Measurements from ENCODE around the gene EPHB2. TPM values are rescaled to one million over a fixed set of nuclear protein-coding genes. Genes with fewer than 3 reads are reported as not detected.

The EPHB2 gene
- total and polyA plus RNA-seq, 2 of the 13 experiments (the other 11 are each of a cell fraction or from before 2014, with no cell fraction given), result 0.03 to 0.11 TPM

GRCh38 chr1:22876359-22877111 is 165.9 kb downstream of the EPHB2 start:
- FAIRE-seq, result no peak

More at GRCh38 chr1:22876359-22877111, 165.9 kb downstream of the EPHB2 start:
- Histone ChIP-seq H3K36me3 (replicated peaks in 1 of 2; ENCODE audit: control insufficient read depth in 1 of 2, insufficient read depth in 2 of 2, low read length in 2 of 2) (no peaks in the 10 kb centered on the region), H3K4me1 (ENCODE audit: insufficient read depth, low read length) (0 out of 2 replicates have a peak, but pooled peaks cover 7% of the 10 kb centered on the region), H3K9ac (ENCODE audit: insufficient read depth, low read depth, low read length) (no peak overlapping the region), H3K79me2 (ENCODE audit: insufficient read depth, low read length) (no peaks in the 10 kb centered on the region), H3K4me3 (replicated peaks in 1 of 3; ENCODE audit: insufficient read depth in 1 of 3, low read depth in 2 of 3, low read length in 3 of 3) (no peak overlapping the region), H3K9me3 (ENCODE audit: low read length) (no peaks in the 10 kb centered on the region), H4K20me1 (ENCODE audit: insufficient read depth, low read length) (no peaks in the 10 kb centered on the region), H3K4me2 (ENCODE audit: low read depth, low read length) (no peak overlapping the region), H3K27ac (ENCODE audit: extremely low read length, insufficient read depth, low read length) (no peak overlapping the region), H2AFZ (ENCODE audit: low read length) (no peak overlapping the region), H3K27me3 (ENCODE audit: control insufficient read depth in 1 of 2, insufficient read depth in 2 of 2, low read length in 2 of 2) (peaks cover 7 to 61% of the 10 kb centered on the region in 2 experiments; a peak in 4 of 5 replicates)
- BruUV-seq (replicated peaks), result no TSS peak
- ATAC-seq (no peak), DNase-seq (ENCODE audit: low spot score) (no peak)
- in situ Hi-C loops (cut with HindIII; ENCODE audit: extremely low pct_ligation_motif_present, low pct_unique_long_range_greater_than_20kb), result loop anchor here (25.0 kb wide), 1 partner anchor 164 kb away; the partner anchor contains the start of gene EPHB2
- WGBS (ENCODE audit: low lambda C conversion rate), result 49% methylated on average over 8 of the region's 20 CpGs
- intact Hi-C loops (cut with micrococcal nuclease; ENCODE audit: unreplicated experiment), result no loop called here
- TF ChIP-seq ZBTB14 (CRISPR knock-in tag; IDR thresholded peaks at IDR 0.05) (no peak), CCAR2 (optimal IDR thresholded peaks at IDR 0.05; ENCODE audit: low read depth, low read length) (no peak), SRY (CRISPR knock-in tag; IDR thresholded peaks at IDR 0.05) (no peak), NFATC3 (CRISPR knock-in tag; IDR thresholded peaks at IDR 0.05) (no peak), MAFF (IDR thresholded peaks at IDR 0.05; ENCODE audit: low read depth, low read length) (no peak), NR3C1 (CRISPR knock-in tag; IDR thresholded peaks at IDR 0.05) (no peak), ARID4A (CRISPR knock-in tag; IDR thresholded peaks at IDR 0.05; ENCODE audit: borderline replicate concordance) (no peak), BCLAF1 (IDR thresholded peaks at IDR 0.05) (no peak), ZNF282 (IDR thresholded peaks at IDR 0.05; ENCODE audit: partially characterized antibody) (no peak)
- ChIA-PET POLR2A (no interaction called here), CTCF (ENCODE audit: low intra/inter-chr PET ratio, low total read pairs) (no interaction called here)

All from HepG2 (cell line).